Measurements from ENCODE around the gene BAG2. TPM values are rescaled to one million over a fixed set of nuclear protein-coding genes. Genes with fewer than 3 reads are reported as not detected.

The BAG2 gene
- total and polyA plus RNA-seq, 2 of the 13 experiments (the other 11 are each of a cell fraction or from before 2014, with no cell fraction given), result 5.7 to 15.1 TPM

GRCh38 chr6:57221936-57222742 is 50.0 kb downstream of the BAG2 start, which contains the start of gene RAB23 (continued):
- no peak for TF ChIP-seq U2AF2 (IDR thresholded peaks at IDR 0.05; ENCODE audit: low read depth, low read length)
- TF ChIP-seq ZNF687 (CRISPR knock-in tag; IDR thresholded peaks at IDR 0.05), result peak; percentile 89
- peak; percentile 7; the same call in 1 of the 2 replicates for TF ChIP-seq ZNF264 (CRISPR knock-in tag; IDR thresholded peaks at IDR 0.05)
- no peak for TF ChIP-seq ZNF260 (CRISPR knock-in tag; IDR thresholded peaks at IDR 0.05; ENCODE audit: borderline replicate concordance, low read depth)
- TF ChIP-seq, protein P1, sequence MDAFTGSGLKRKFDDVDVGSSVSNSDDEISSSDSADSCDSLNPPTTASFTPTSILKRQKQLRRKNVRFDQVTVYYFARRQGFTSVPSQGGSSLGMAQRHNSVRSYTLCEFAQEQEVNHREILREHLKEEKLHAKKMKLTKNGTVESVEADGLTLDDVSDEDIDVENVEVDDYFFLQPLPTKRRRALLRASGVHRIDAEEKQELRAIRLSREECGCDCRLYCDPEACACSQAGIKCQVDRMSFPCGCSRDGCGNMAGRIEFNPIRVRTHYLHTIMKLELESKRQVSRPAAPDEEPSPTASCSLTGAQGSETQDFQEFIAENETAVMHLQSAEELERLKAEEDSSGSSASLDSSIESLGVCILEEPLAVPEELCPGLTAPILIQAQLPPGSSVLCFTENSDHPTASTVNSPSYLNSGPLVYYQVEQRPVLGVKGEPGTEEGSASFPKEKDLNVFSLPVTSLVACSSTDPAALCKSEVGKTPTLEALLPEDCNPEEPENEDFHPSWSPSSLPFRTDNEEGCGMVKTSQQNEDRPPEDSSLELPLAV (CRISPR knock-in tag; conservative IDR thresholded peaks at IDR 0.05; ENCODE audit: low read depth), result no peak
- TF ChIP-seq MTA3 (CRISPR knock-in tag; IDR thresholded peaks at IDR 0.05), result no peak
- TF ChIP-seq ZNF501 (CRISPR knock-in tag; IDR thresholded peaks at IDR 0.05), result peak; percentile 71; the same call in 1 of the 2 replicates
- TF ChIP-seq, protein P2, sequence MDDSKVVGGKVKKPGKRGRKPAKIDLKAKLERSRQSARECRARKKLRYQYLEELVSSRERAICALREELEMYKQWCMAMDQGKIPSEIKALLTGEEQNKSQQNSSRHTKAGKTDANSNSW (CRISPR knock-in tag; IDR thresholded peaks at IDR 0.05; ENCODE audit: borderline replicate concordance), result no peak
- TF ChIP-seq AKAP8 (CRISPR knock-in tag; IDR thresholded peaks at IDR 0.05), result no peak
- TF ChIP-seq HMGXB3 (CRISPR knock-in tag; IDR thresholded peaks at IDR 0.05; ENCODE audit: borderline replicate concordance), result no peak
- peak; percentile 63; the same call in 1 of the 2 replicates for TF ChIP-seq SIX1 (CRISPR knock-in tag; IDR thresholded peaks at IDR 0.05; ENCODE audit: borderline replicate concordance)
- TF ChIP-seq RBM39 (IDR thresholded peaks at IDR 0.05; ENCODE audit: low read depth, low read length, poor library complexity, severe bottlenecking), result no peak
- TF ChIP-seq ZNF333 (CRISPR knock-in tag; IDR thresholded peaks at IDR 0.05; ENCODE audit: borderline replicate concordance), result peak; percentile 55; the same call in 1 of the 2 replicates
- TF ChIP-seq, protein P3, sequence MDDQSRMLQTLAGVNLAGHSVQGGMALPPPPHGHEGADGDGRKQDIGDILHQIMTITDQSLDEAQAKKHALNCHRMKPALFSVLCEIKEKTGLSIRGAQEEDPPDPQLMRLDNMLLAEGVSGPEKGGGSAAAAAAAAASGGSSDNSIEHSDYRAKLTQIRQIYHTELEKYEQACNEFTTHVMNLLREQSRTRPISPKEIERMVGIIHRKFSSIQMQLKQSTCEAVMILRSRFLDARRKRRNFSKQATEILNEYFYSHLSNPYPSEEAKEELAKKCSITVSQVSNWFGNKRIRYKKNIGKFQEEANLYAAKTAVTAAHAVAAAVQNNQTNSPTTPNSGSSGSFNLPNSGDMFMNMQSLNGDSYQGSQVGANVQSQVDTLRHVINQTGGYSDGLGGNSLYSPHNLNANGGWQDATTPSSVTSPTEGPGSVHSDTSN (CRISPR knock-in tag; IDR thresholded peaks at IDR 0.05; ENCODE audit: borderline replicate concordance), result no peak

Measured in HepG2 (cell line).